ENCODE results near the gene DENND5B. TPM values are rescaled to one million over a fixed set of nuclear protein-coding genes. Genes with fewer than 3 reads are reported as not detected.
"Not testable (repeated sequence)": the region's sequence is repeated elsewhere in the genome, so short reads cannot be mapped to it uniquely, and the experiment has no call there.

DENND5B gene
- polyA plus RNA-seq, 3 donors: 26.9 to 32.1 (median 28.4) TPM

DNA sequence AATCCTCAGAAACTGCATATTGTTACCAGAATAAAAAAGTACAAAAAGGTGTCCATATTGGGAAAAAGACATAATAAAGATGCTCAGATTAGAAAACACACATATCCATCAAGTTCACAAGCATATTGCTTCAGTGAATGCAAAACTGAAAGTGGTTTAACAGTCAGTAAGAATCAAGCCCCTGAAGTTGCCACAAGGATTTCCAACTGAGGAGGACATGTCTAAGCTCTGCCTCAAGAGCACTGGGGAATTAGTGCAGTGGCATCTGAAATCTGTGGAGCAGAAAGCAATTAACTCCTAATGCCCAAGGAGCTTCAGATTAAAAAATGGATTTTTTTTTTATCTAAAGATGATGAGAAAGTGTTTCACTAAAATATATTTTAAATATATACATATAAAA lies 113.2 kb downstream of the DENND5B start:
- no peak for DNase-seq (ENCODE audit: low read depth in 3 of 3, low spot score in 2 of 3)

GRCh38 chr12:31476437-31476836 lies 114.5 kb downstream of the DENND5B start:
- no peak for DNase-seq (ENCODE audit: low read depth in 3 of 3, low spot score in 2 of 3)

DNA sequence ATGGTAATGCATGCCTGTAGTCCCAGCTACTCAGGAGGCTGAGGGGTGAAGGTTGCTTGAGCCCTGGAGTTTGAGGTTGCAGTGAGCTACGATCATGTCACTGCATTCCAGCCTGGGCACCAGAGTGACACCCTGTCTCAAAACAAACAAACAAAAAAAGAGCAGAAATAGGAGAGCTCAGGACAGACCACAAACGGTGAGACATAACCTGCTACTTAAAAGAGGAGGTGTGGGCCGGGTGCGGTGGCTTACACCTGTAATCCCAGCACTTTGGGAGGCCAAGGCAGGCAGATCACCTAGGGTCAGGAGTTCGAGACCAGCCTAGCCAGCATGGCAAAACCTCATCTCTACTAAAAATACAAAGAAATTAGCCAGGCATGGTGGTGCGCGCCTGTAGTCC lies 115.3 kb downstream of the DENND5B start:
- DNase-seq (ENCODE audit: low read depth in 3 of 3, low spot score in 2 of 3): not testable (repeated sequence)

DNA sequence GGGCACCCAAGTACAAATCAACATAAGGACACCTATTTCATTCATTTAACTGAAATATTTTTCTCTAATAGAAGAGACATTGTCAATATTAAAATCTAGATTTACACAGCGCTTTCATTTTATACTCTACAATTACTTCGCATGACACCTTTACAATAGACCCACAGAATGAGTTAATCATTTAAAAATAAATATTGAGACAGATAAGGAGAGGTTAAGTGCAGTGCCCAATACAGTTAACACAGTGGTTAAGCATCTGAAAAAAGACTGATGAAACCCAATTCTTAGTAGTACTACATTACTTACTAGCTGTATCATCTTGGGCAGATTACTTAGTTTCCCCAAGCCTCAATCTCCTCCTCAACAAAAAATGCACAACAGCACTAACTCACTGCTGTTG lies 116.2 kb downstream of the DENND5B start:
- DNase-seq (ENCODE audit: low read depth in 3 of 3, low spot score in 2 of 3): no peak

- no peak for DNase-seq (ENCODE audit: low read depth in 3 of 3, low spot score in 2 of 3)
These were observed 119.1 kb downstream of the DENND5B start for GRCh38 chr12:31471823-31472222.

DNA sequence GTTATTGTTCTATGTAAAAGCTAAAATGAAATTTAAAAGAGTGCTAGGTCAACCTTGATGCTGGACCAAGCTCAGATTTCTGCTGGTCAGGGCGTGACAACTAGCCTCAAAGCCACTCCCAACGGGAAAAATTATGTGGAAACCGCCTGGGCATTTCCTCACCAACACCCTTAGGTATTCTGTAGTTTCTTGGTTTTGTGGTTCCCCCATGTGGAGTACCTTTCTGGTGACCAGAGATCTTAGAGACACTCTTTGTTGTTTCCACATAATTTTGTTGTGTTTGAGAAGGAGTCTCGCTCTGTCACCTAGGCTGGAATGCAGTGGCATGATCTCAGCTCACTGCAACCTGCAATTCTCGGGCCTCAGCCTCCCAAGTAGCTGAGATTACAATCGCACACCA lies 119.9 kb downstream of the DENND5B start:
- no peak for DNase-seq (ENCODE audit: low read depth in 3 of 3, low spot score in 2 of 3)

DNA sequence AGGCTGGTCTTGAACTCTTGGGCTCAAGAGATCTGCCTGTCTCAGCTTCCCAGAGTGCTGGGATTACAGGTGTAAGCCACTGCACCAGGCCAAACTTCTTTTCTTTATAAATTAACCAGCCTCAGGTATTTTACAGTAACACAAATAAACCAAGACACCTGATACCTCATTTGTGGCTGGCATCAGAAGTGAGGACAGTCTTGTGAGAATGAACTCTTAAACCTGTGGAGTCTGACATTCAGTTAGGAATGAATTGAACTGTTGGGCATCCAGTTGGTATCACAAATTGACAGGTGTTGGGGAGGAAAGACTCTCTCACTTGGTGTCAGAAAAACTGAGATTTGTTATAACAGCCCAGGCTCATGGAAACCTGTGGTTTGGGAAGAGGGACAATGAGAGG lies 120.5 kb downstream of the DENND5B start:
- no peak for DNase-seq (ENCODE audit: low read depth in 3 of 3, low spot score in 2 of 3)

DNA sequence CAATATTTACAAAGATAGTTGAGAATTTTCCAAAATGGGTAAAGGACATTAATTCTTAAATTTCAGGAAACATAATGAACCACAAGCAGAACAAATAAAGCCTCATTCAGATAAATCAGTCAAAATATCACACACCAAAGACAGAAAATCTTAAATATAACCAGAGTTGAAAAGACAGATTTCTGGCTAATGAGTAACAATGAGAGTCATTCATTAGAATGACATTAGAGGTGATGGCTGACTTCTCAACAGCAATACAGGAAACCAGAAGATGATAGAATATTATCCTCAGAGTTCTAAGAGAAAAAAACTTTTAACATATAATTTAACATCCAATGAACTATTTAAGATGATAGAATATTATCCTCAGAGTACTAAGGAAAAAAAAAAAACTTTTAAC lies 124.2 kb downstream of the DENND5B start:
- no peak for DNase-seq (ENCODE audit: low read depth in 3 of 3, low spot score in 2 of 3)

GRCh38 chr12:31465002-31465401 lies 125.9 kb downstream of the DENND5B start:
- DNase-seq (ENCODE audit: low read depth in 3 of 3, low spot score in 2 of 3): no peak

DNA sequence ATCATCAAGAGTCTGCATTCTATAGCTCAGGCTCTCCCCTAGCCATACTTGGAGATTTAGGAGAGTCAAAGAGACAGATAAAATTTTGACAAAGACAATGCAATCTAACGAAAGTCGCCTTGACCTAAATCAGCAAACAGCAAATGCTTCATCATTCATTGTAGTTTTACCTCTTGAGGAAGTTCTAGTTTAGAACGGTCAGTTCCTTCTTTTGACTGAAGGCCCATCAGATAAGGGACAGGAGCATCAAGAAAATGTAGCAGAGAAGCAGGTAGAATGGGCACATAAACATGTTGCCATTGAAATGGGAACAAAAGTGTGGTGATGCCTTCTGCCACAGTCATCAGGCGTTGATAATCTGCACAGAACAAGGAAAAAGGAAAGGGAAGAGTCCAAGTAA lies 130.9 kb downstream of the DENND5B start:
- DNase-seq (ENCODE audit: low read depth in 3 of 3, low spot score in 2 of 3): no peak

- DNase-seq (ENCODE audit: low read depth in 3 of 3, low spot score in 2 of 3): no peak
These were observed 134.4 kb downstream of the DENND5B start for GRCh38 chr12:31456562-31456961.

GRCh38 chr12:31444736-31445135 lies 146.2 kb downstream of the DENND5B start:
- no peak for DNase-seq (ENCODE audit: low read depth in 3 of 3, low spot score in 2 of 3)

DNA sequence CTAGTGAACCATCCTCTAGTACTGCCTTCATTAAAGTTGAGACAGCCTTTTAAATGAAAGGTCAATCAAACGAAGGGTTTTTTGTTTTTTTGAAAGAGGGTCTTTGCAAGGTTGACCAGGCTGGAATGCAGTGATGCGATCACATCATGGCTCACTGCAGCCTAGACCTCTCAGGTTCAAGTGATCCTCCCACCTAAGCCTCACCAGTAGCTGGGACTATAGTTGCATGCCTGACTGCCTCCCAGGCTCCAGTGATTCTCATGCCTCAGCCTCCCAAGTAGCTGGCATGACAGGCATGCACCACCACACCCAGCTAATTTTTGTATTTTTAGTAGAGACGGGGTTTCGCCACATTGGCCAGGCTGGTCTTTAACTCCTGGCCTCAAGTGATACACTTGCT lies 150.3 kb downstream of the DENND5B start:
- no peak for DNase-seq (ENCODE audit: low read depth in 3 of 3, low spot score in 2 of 3)

GRCh38 chr12:31440134-31440533 lies 150.8 kb downstream of the DENND5B start:
- no peak for DNase-seq (ENCODE audit: low read depth in 3 of 3, low spot score in 2 of 3)

DNA sequence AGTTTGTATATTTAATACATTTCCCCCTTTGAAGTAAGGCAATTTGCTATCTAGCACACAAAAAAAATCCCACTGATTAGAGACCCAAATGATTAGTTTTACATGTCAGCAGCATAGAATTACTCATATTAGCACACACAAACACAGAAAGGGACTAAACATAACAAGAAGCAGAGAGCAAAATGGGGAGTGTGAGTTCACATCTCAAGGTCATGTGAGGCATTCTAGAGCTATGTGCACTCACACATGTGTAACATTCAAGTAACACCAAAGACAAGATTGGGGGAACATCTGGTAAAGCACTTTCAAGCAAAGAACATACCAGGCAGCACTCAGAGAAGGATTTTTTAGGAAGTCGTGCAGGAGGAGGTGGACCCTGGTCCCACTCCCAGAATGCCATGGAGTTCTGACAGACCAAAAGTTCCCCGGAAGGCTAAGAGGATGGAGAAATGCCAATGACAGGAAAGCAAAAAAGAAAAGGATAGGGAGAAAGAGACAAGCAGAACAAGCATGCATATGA lies 159.2 kb downstream of the DENND5B start:
- DNase-seq (ENCODE audit: low read depth in 3 of 3, low spot score in 2 of 3): no peak

DNA sequence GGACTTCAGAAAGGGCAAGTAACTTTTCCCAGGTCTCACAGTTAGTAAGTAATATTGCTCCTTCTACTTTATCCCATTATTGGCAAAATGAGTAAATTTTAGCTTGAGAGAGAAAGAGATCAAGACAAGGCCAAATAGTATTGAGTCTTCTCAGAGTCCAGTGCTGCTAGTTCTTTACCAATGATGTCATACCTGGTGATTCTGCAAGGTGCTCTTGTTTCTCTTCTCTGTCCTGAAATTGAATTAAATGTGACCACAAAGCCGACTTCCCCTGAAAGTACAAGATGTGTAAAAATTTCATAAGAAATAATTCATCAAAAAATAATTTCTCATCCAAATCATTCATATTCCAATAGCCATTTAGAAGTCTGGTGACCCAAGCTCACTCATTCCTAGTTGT lies 167.5 kb downstream of the DENND5B start:
- no peak for DNase-seq (ENCODE audit: low read depth in 3 of 3, low spot score in 2 of 3)

- DNase-seq (ENCODE audit: low read depth in 3 of 3, low spot score in 2 of 3): no peak
These were observed 178.6 kb downstream of the DENND5B start for GRCh38 chr12:31412292-31412801.

GRCh38 chr12:31408763-31409162 lies 182.2 kb downstream of the DENND5B start:
- DNase-seq (ENCODE audit: low read depth in 3 of 3, low spot score in 2 of 3): no peak

- DNase-seq (ENCODE audit: low read depth in 3 of 3, low spot score in 2 of 3): no peak
These were observed 183.4 kb downstream of the DENND5B start for GRCh38 chr12:31407562-31407961.

GRCh38 chr12:31406345-31406744 lies 184.6 kb downstream of the DENND5B start:
- DNase-seq (ENCODE audit: low read depth in 3 of 3, low spot score in 2 of 3): no peak

DNA sequence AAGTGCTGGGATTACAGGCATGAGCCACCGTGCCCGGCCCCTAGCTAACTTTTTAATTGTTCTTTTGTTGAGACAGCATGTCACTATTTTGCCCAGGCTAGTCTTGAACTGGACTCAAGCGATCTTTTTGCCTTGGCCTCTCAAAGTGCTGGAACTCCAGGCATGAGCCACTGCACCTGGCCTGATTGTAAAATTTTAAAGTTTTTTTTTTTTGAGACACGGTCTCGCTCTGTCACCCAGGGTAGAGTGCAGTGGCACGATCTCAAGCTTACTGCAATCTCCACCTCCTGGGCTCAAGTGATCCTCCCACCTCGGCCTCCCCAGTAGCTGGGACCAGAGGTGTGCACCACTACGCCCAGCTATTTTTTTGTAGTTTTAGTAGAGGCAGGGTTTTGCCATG lies 185.9 kb downstream of the DENND5B start:
- DNase-seq (ENCODE audit: low read depth in 3 of 3, low spot score in 2 of 3): no peak

DNA sequence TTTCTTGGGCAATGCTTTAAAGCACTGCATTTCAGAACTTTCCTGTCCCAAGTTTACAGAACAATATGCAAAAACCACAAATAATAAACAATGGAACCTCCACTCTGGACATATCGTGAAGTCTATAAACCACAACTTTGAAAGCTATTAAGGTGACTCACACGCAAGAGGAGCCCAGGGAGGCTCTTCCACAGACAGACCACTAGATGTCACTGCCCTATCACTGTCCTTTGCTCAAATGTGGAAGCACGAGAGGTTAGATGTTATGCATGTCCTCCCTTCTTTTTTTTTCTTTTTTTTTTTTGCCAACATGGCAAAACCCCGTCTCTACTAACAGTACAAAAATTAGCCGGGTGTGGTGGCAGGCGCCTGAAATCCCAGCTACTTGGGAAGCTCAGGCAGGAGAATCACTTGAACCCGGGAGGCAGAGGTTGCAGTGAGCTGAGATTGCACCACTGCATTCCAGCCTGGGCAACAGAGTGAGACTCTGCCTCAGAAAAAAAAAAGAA lies 187.8 kb downstream of the DENND5B start:
- DNase-seq (ENCODE audit: low read depth in 3 of 3, low spot score in 2 of 3): peak; percentile 57 to 68 (median 64)

- DNase-seq (ENCODE audit: low read depth in 3 of 3, low spot score in 2 of 3): no peak
These were observed 197.9 kb downstream of the DENND5B start for GRCh38 chr12:31393004-31393550.

All from right renal cortex interstitium (tissue), 3 donors.